ENCODE results near the gene AVPI1. TPM values are rescaled to one million over a fixed set of nuclear protein-coding genes. Genes with fewer than 3 reads are reported as not detected.
"Not testable (repeated sequence)": the region's sequence is repeated elsewhere in the genome, so short reads cannot be mapped to it uniquely, and the experiment has no call there.

The AVPI1 gene
- total RNA-seq, 2 experiments from 2014 or later, result 1.1 to 1.7 TPM

DNA sequence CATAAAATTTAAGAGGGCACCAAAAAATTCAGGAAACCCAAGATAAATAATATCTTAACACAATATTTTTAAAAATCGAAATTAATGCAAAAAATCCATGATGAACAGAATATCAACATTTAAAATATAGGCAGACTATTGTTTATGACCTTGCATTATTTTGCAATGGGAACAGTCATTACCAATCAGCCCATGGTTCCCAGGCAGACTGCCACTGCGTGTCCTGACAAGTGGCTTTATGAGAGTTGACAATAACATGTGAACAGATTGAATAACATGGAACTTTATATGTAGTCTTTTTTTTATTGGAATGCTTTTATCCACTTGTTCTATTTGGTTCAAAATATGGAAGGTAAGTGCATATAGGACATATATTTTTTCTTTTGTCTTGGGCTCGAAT is 3.1 kb upstream of the AVPI1 start:
- no peak overlapping the region for H3K27ac Mint-ChIP-seq
- ATAC-seq (no peak), DNase-seq (no peak)
- no peaks in the 10 kb centered on the region for H3K36me3 Mint-ChIP-seq (ENCODE audit: low read depth)
- ChIA-PET POLR2A (no interaction called here), CTCF (interaction anchor here (1.4 to 2.8 kb wide), 2 partner anchors 12 to 19 kb away, joined by 5 to 15 read pairs; no protein-coding TSS in a partner anchor)
- peaks cover 14% of the 10 kb centered on the region for H3K4me1 Mint-ChIP-seq (ENCODE audit: low read depth)
- peaks cover 4% of the 10 kb centered on the region for H3K27me3 Mint-ChIP-seq (ENCODE audit: low read depth)
- H3K4me3 Mint-ChIP-seq, result no peak overlapping the region
- H3K9me3 Mint-ChIP-seq (ENCODE audit: insufficient read depth), result no peaks in the 10 kb centered on the region

GRCh38 chr10:97689559-97690020 is 2.5 kb upstream of the AVPI1 start:
- ChIA-PET POLR2A (no interaction called here), CTCF (interaction anchor here (1.4 to 7.5 kb wide), 2 partner anchors 12 to 20 kb away, joined by 5 to 59 read pairs; no protein-coding TSS in a partner anchor)
- DNase-seq (no peak), ATAC-seq (no peak)
- Mint-ChIP-seq H3K27ac (no peak overlapping the region), H3K4me1 (ENCODE audit: low read depth) (peaks cover 17% of the 10 kb centered on the region), H3K4me3 (no peak overlapping the region), H3K36me3 (ENCODE audit: low read depth) (no peaks in the 10 kb centered on the region), H3K27me3 (ENCODE audit: low read depth) (peaks cover 3% of the 10 kb centered on the region), H3K9me3 (ENCODE audit: insufficient read depth) (no peaks in the 10 kb centered on the region)

DNA sequence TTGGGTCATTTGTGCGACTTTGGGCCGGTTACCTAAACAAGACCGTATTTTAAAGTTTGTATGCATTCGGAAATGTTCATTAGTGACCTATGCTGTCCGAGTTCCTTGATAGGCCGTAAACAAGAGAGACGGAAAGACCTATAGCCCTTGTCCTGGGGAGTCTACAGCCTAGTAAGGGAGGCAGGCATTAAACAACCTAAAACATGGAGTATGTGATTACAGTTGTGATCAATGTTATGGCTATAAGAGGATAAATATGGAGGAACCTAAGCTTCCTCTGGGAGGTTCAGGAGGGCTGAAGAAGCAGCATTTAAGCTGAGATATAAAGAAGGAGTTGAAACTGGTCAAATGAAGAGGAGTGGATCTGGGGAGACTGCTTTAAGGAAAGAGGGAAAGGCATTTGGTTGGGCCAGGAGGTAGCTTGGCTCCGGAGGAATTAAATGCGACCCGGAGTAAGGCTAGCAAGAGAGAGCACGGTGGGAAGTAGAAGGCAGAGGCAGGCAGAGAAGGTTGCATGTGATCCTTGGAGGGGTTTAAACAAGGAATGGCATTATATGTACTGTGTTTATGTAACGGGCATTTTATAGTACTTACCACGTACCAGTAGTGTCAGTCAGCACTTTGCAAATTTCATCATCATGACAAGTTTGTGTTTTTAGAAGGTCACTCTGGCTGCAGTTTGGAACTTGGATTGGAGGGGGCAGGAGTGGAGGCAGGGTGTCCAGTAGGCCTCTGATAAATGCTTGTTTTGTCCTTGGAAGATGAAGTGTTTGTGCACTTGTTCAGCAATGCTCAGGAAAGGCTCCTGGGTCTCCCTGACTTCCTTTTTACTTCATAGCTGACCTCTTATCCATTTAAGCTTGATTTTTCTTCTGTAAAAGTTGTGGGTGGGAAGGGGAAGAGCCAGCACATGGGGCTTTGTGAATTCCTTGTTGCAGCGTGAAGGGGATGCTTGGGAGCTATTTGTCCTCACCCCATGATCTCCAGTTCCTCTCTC is 1.0 kb upstream of the AVPI1 start:
- Mint-ChIP-seq H3K36me3 (ENCODE audit: low read depth) (no peaks in the 10 kb centered on the region), H3K4me1 (ENCODE audit: low read depth) (peaks cover 17% of the 10 kb centered on the region), H3K27ac (peak overlapping the region; percentile 74), H3K27me3 (ENCODE audit: low read depth) (no peaks in the 10 kb centered on the region), H3K9me3 (ENCODE audit: insufficient read depth) (no peaks in the 10 kb centered on the region), H3K4me3 (peak overlapping the region; percentile 82)
- POLR2A ChIA-PET, result interaction anchor here (0.9 to 1.6 kb wide), 4 partner anchors 9 to 47 kb away, joined by 3 to 7 read pairs (median 6); no protein-coding TSS in a partner anchor
- CTCF ChIA-PET, result interaction anchor here (0.7 to 7.5 kb wide), 15 partner anchors 7 to 181 kb away, joined by 3 to 59 read pairs (median 5); partner anchors contain the start of genes MARVELD1 and PI4K2A
- ATAC-seq (no peak), DNase-seq (no peak)

DNA sequence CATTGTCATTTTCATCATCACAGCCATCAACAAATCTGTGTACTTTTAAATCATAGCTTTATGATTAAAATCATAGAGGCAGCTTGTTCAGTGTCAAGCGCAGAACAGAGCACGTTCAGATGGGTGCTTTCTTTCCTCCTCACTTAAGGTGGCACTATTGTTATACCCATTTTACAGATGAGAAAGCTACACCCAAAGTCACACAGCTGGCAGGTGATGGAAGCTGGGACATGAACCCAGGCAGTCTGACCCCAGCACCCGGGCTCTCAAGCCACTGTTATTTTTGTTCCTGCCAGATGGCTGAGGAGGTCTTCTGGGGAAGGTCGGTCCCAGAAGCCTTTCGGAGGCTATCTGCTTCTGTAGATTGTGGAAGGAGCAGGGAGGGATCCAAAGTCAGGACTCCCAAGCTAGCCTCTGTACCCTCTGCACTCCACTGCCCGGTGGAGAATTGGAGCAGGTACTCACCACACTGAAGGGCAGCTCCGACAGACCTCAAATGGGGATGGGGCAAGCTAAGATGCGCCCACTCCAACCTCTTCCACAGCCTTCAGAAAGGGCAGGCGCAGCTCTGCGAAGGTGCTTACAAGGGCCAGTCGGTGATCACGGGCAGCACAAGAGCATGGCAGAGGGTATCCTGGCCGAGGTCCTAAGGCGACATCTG is 610 bp downstream of the AVPI1 start:
- POLR2A ChIA-PET, result interaction anchor here (0.7 to 1.6 kb wide), 5 partner anchors 8 to 48 kb away, joined by 3 to 7 read pairs (median 5); no protein-coding TSS in a partner anchor
- H3K4me3 Mint-ChIP-seq, result peak overlapping the region; percentile 82
- H3K4me1 Mint-ChIP-seq (ENCODE audit: low read depth), result peaks cover 17% of the 10 kb centered on the region
- H3K27ac Mint-ChIP-seq, result peak overlapping the region; percentile 61
- CTCF ChIA-PET, result interaction anchor here (0.7 to 7.5 kb wide), 20 partner anchors 9 to 111 kb away, joined by 3 to 59 read pairs (median 4); partner anchors contain the start of genes MARVELD1, PI4K2A, SFRP5 and ZFYVE27
- DNase-seq (peak; percentile 25), ATAC-seq (no peak)
- H3K36me3 Mint-ChIP-seq (ENCODE audit: low read depth), result no peaks in the 10 kb centered on the region
- H3K9me3 Mint-ChIP-seq (ENCODE audit: insufficient read depth), result no peaks in the 10 kb centered on the region
- no peaks in the 10 kb centered on the region for H3K27me3 Mint-ChIP-seq (ENCODE audit: low read depth)

- no peak for ATAC-seq
- H3K27ac Mint-ChIP-seq, result no peak overlapping the region
Observed at GRCh38 chr10:97685395-97685958, 1.6 kb downstream of the AVPI1 start.

DNA sequence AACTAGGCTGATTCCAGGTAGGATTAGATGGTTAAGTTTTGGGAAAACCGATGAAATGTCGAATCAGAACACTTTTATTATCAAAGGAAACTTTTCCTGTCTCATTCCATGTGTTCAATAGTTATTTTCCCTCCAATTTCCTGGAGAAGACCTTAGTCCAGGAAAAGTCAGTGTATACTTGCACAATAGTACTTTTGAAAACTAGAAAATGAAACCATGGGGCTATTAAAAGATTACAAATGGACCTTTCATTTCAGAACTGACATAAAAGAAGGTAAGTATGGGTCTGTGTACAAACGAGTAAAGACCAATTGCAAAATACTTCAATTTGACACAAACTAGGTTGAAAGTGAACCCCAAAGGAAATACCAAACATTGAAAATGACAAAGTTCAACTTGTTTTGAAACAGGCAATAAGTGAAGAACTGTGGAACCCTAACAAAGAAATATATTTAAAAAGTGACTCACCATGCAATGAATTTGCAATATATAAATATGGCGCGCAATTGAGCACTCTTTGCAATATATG is 2.1 kb downstream of the AVPI1 start:
- POLR2A ChIA-PET, result interaction anchor here (0.8 kb wide), 1 partner anchor 52 kb away, joined by 4 read pairs; the partner anchor contains the start of gene ZFYVE27
- Mint-ChIP-seq H3K36me3 (ENCODE audit: low read depth) (no peaks in the 10 kb centered on the region), H3K9me3 (ENCODE audit: insufficient read depth) (no peaks in the 10 kb centered on the region), H3K27me3 (ENCODE audit: low read depth) (no peaks in the 10 kb centered on the region), H3K4me3 (no peak overlapping the region), H3K27ac (no peak overlapping the region), H3K4me1 (ENCODE audit: low read depth) (peaks cover 17% of the 10 kb centered on the region)
- CTCF ChIA-PET, result interaction anchor here (1.3 to 7.5 kb wide), 3 partner anchors 17 to 185 kb away, joined by 4 to 59 read pairs (median 18); no protein-coding TSS in a partner anchor
- DNase-seq, result no peak
- no peak for ATAC-seq

More at GRCh38 chr10:97685395-97685958, 1.6 kb downstream of the AVPI1 start:
- Mint-ChIP-seq H3K27me3 (ENCODE audit: low read depth) (no peaks in the 10 kb centered on the region), H3K4me3 (no peak overlapping the region), H3K4me1 (ENCODE audit: low read depth) (peaks cover 17% of the 10 kb centered on the region), H3K36me3 (ENCODE audit: low read depth) (no peaks in the 10 kb centered on the region), H3K9me3 (ENCODE audit: insufficient read depth) (no peaks in the 10 kb centered on the region)
- ChIA-PET CTCF (interaction anchor here (0.7 to 7.5 kb wide), 10 partner anchors 9 to 184 kb away, joined by 3 to 59 read pairs (median 4); no protein-coding TSS in a partner anchor), POLR2A (interaction anchor here (0.8 to 1.1 kb wide), 2 partner anchors 49 to 51 kb away, joined by 3 to 4 read pairs; partner anchors contain the start of gene ZFYVE27)
- DNase-seq, result no peak

GRCh38 chr10:97684368-97684713 is 2.7 kb downstream of the AVPI1 start:
- H3K27me3 Mint-ChIP-seq (ENCODE audit: low read depth); H3K4me3 Mint-ChIP-seq; ATAC-seq; POLR2A ChIA-PET; H3K36me3 Mint-ChIP-seq (ENCODE audit: low read depth); H3K27ac Mint-ChIP-seq; DNase-seq; H3K9me3 Mint-ChIP-seq (ENCODE audit: insufficient read depth): not testable (repeated sequence)
- H3K4me1 Mint-ChIP-seq (ENCODE audit: low read depth), result peaks cover 17% of the 10 kb centered on the region
- CTCF ChIA-PET, result interaction anchor here (1.2 to 7.5 kb wide), 4 partner anchors 18 to 52 kb away, joined by 4 to 59 read pairs (median 12); partner anchors contain the start of gene ZFYVE27

DNA sequence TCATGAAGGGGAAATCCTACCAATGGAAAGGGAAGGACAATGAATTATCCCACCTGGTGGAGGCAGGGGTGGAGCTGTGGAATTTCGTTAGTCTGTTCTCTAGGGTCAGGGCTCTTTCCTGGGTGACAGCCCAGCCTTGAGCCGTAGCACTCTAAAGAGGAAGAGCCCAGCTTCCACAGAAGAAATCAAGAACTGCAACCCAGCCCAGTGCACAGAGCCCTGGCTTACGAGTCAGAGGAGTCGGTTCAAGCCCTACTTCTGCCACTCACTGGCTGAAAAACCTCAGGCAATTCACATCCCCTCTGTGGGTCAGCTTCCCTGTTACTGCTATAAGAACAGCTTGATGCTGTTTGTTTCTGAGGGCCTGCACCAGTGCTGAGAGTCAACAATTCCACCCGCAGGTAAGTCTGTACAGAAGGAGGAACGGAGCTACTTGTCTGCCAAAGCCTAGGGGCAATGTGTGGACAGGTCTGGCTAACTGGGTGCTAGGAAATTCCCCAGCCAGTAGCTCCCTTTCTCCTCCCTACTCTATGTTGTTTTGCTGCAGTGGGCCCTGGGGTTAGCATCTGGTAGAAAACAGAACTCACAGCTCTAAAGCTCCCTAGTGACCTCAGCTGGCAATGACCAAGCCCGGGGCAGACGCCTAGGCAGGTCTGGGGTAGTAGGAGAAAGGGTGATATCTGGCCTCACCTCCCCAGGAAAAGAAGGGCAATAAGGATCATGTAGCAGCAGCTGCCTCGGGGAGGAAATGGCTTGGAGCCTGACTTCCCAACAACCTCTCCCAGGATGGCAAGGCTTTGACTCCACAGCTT is 3.3 kb downstream of the AVPI1 start:
- no peak overlapping the region for H3K27ac Mint-ChIP-seq

DNA sequence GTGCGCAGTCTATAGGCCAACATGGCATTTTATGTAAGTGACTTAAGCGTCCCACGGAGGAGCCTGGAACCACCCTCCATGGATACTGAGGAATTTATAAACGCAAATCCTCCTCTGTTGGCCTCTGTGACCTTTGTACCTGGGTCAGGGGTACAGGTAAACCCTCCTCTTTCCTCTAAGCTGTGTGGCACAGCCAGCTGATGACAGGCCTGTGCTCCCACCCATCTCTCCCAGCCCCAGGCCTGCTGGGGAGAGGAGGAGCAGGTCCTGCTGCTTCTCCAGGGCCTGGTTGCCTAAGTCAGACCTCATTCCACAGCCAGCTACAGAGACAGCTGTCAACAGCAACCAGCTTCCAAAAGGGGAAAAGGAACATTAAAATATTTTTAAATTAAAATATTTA is 5.0 kb downstream of the AVPI1 start:
- Mint-ChIP-seq H3K27ac (no peak overlapping the region), H3K9me3 (ENCODE audit: insufficient read depth) (no peaks in the 10 kb centered on the region), H3K4me3 (no peak overlapping the region), H3K4me1 (ENCODE audit: low read depth) (peaks cover 13% of the 10 kb centered on the region), H3K36me3 (ENCODE audit: low read depth) (no peaks in the 10 kb centered on the region), H3K27me3 (ENCODE audit: low read depth) (no peaks in the 10 kb centered on the region)
- POLR2A ChIA-PET, result no interaction called here
- ATAC-seq, result no peak
- CTCF ChIA-PET, result interaction anchor here (0.7 kb wide), 1 partner anchor 110 kb away, joined by 3 read pairs; no protein-coding TSS in a partner anchor
- no peak for DNase-seq

More for the DNA sequence above, 3.3 kb downstream of the AVPI1 start:
- no peak for ATAC-seq
- H3K36me3 Mint-ChIP-seq (ENCODE audit: low read depth), result no peaks in the 10 kb centered on the region
- ChIA-PET POLR2A (no interaction called here), CTCF (interaction anchor here (0.7 to 7.5 kb wide), 6 partner anchors 18 to 111 kb away, joined by 3 to 59 read pairs (median 5); partner anchors contain the start of gene ZFYVE27)
- H3K9me3 Mint-ChIP-seq (ENCODE audit: insufficient read depth), result no peaks in the 10 kb centered on the region
- no peaks in the 10 kb centered on the region for H3K27me3 Mint-ChIP-seq (ENCODE audit: low read depth)
- peaks cover 17% of the 10 kb centered on the region for H3K4me1 Mint-ChIP-seq (ENCODE audit: low read depth)
- no peak for DNase-seq
- H3K4me3 Mint-ChIP-seq, result no peak overlapping the region

GRCh38 chr10:97679594-97679993 is 7.4 kb downstream of the AVPI1 start:
- H3K36me3 Mint-ChIP-seq (ENCODE audit: low read depth), result peaks cover 6% of the 10 kb centered on the region
- H3K4me1 Mint-ChIP-seq (ENCODE audit: low read depth), result peaks cover 12% of the 10 kb centered on the region
- H3K27me3 Mint-ChIP-seq (ENCODE audit: low read depth), result no peaks in the 10 kb centered on the region
- no peaks in the 10 kb centered on the region for H3K9me3 Mint-ChIP-seq (ENCODE audit: insufficient read depth)
- no peak overlapping the region for H3K4me3 Mint-ChIP-seq
- DNase-seq, result no peak
- no peak for ATAC-seq
- ChIA-PET POLR2A (no interaction called here), CTCF (interaction anchor here (1.2 to 6.9 kb wide), 4 partner anchors 9 to 53 kb away, joined by 3 to 43 read pairs (median 4); no protein-coding TSS in a partner anchor)
- no peak overlapping the region for H3K27ac Mint-ChIP-seq
